Fibroblast of pulmonary artery (primary cell): Measurements from ENCODE around the gene MRPL52.

Experiments used
- DNase-seq: peaks from one replicate; pipeline ENCODE4 v3.0.0-alpha.2; 2010; ENCODE audit warnings: low read depth
- H3K4me3 ChIP-seq: replicated peaks from 2 replicates; pipeline ENCODE4 v1.5.1; 2011; ENCODE audit warnings: low read depth, mild to moderate bottlenecking, control low read depth, low read length, moderate library complexity
- CTCF ChIP-seq: IDR thresholded peaks from 2 replicates; pipeline ENCODE4 v1.5.1; 2011; ENCODE audit warnings: mild to moderate bottlenecking, control low read depth, low read length, inconsistent platforms; ENCODE audit errors: missing control alignments

The MRPL52 gene

GRCh38 chr14:22841311-22841710 is 11.6 kb downstream of the MRPL52 start:
- no peak for DNase-seq
- TF ChIP-seq CTCF, result no peak
- no peak overlapping the region for H3K4me3 ChIP-seq

- no peak for DNase-seq
- H3K4me3 ChIP-seq, result no peak overlapping the region
- TF ChIP-seq CTCF, result no peak
Measured at GRCh38 chr14:22841769-22842168, 12.1 kb downstream of the MRPL52 start.

- TF ChIP-seq CTCF, result no peak
- no peak overlapping the region for H3K4me3 ChIP-seq
- no peak for DNase-seq
Measured at GRCh38 chr14:22842211-22843122, 12.8 kb downstream of the MRPL52 start.

GRCh38 chr14:22843123-22843925 is 13.6 kb downstream of the MRPL52 start:
- no peak for TF ChIP-seq CTCF
- H3K4me3 ChIP-seq, result no peak overlapping the region
- DNase-seq, result no peak

GRCh38 chr14:22844221-22845102 is 14.8 kb downstream of the MRPL52 start:
- TF ChIP-seq CTCF, result no peak
- DNase-seq, result no peak
- no peak overlapping the region for H3K4me3 ChIP-seq

- TF ChIP-seq CTCF, result no peak
- H3K4me3 ChIP-seq, result no peak overlapping the region
- no peak for DNase-seq
Measured at GRCh38 chr14:22845103-22845394, 15.4 kb downstream of the MRPL52 start.
